OCI-LY1 (cell line): ENCODE data around the gene SIRT5.

Experiments used
- EZH2 ChIP-seq: fragments of 200-600 bp; sonication (generic), shearing (Covaris generic); IDR thresholded peaks from 2 replicates; pipeline ENCODE4 v1.8.0; 2017; ENCODE audit warnings: borderline replicate concordance, mixed run types, mild to moderate bottlenecking, antibody characterized with exemption, low read length, moderate library complexity, mixed read lengths
- TF ChIP-seq, protein P1 (sequence below): fragments of 200-600 bp; sonication (generic), shearing (Covaris generic); IDR thresholded peaks from 2 replicates; pipeline ENCODE4 v1.5.1; 2017; ENCODE audit warnings: mild to moderate bottlenecking, antibody characterized with exemption, low read length, moderate library complexity, mixed read lengths

DNA sequence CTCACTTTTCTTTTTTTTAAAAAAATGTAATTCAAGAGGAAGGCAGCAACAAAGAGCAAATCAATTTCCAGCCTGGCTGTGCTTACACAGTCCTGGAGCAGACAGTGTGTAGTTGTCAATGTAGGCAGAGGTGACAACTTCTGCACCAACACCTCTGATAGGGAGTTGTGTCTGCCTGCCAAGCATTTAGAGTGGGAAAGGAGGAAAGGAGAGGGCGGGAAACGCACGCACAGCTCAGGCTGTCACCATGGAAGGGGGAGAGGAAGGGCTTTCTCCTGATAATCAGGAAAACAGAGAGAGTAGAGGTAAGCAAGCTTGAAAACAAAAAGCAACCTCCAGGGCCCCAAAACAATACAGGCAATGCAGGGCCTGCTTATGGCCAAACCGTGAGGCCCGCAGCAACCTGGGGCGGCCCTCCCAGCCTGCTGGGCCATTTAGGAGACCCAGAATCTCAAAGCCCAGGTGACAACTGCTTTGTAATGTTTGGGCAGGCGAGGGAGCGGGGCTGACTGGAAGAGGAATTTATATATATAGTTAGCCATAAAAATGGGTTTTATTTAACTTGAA, 45.5 kb upstream of the SIRT5 start:
- TF ChIP-seq EZH2, result no peak
- TF ChIP-seq, protein P1, sequence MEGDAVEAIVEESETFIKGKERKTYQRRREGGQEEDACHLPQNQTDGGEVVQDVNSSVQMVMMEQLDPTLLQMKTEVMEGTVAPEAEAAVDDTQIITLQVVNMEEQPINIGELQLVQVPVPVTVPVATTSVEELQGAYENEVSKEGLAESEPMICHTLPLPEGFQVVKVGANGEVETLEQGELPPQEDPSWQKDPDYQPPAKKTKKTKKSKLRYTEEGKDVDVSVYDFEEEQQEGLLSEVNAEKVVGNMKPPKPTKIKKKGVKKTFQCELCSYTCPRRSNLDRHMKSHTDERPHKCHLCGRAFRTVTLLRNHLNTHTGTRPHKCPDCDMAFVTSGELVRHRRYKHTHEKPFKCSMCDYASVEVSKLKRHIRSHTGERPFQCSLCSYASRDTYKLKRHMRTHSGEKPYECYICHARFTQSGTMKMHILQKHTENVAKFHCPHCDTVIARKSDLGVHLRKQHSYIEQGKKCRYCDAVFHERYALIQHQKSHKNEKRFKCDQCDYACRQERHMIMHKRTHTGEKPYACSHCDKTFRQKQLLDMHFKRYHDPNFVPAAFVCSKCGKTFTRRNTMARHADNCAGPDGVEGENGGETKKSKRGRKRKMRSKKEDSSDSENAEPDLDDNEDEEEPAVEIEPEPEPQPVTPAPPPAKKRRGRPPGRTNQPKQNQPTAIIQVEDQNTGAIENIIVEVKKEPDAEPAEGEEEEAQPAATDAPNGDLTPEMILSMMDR, result no peak
